K562 (cell line): ENCODE data around the gene MIP. TPM values are rescaled to one million over a fixed set of nuclear protein-coding genes. Genes with fewer than 3 reads are reported as not detected.

Experiments used
- ARHGAP35 ChIP-seq: fragments of 450-650 bp; IDR thresholded peaks from 2 replicates; pipeline ENCODE4 v1.6.1; 2018; ENCODE audit not compliant: partially characterized antibody
- CCNT2 ChIP-seq: IDR thresholded peaks from 2 replicates; pipeline ENCODE4 v1.6.1; 2011; ENCODE audit warnings: borderline replicate concordance, low read depth, mild to moderate bottlenecking, moderate library complexity, mixed read lengths, low read length; ENCODE audit not compliant: insufficient read length; ENCODE audit errors: extremely low read depth
- GABPA ChIP-seq: fragments of 200-800 bp; sonication (Bioruptor generic); conservative IDR thresholded peaks from 2 replicates; pipeline ENCODE4 v1.6.1; 2016; ENCODE audit warnings: low read depth, missing genetic modification characterization, missing compliant biosample characterization
- HDGF ChIP-seq: fragments of 450-650 bp; IDR thresholded peaks from 2 replicates; pipeline ENCODE4 v1.6.1; 2016
- HIVEP1 ChIP-seq: fragments of 250-450 bp; sonication (Bioruptor Pico); IDR thresholded peaks from 2 replicates; pipeline ENCODE4 v1.4.0; 2020; ENCODE audit warnings: mild to moderate bottlenecking
- JUNB ChIP-seq: fragments of 450-650 bp; formaldehyde crosslinking; conservative IDR thresholded peaks from 2 replicates; pipeline ENCODE4 v1.4.0; 2020; ENCODE audit warnings: mild to moderate bottlenecking
- PCBP1 ChIP-seq: fragments of 200-400 bp; formaldehyde crosslinking; IDR thresholded peaks from 2 replicates; pipeline ENCODE4 v1.6.1; 2018; ENCODE audit warnings: mild to moderate bottlenecking, low read depth, low read length; ENCODE audit not compliant: poor library complexity, severe bottlenecking
- PHF21A ChIP-seq: fragments of 450-650 bp; IDR thresholded peaks from 2 replicates; pipeline ENCODE4 v1.6.1; 2017; ENCODE audit warnings: low read depth, borderline replicate concordance
- RBM25 ChIP-seq: fragments of 200-400 bp; formaldehyde crosslinking; IDR thresholded peaks from 2 replicates; pipeline ENCODE4 v1.6.1; 2018; ENCODE audit warnings: low read length, low read depth, moderate library complexity; ENCODE audit not compliant: severe bottlenecking
- SETDB1 ChIP-seq: IDR thresholded peaks from one replicate; pipeline ENCODE4 v1.6.1; 2012; ENCODE audit warnings: low read length, control low read depth, inconsistent platforms
- SMARCB1 ChIP-seq: IDR thresholded peaks from 2 replicates; pipeline ENCODE4 v1.6.1; 2011; ENCODE audit warnings: improper control_type of control experiment, low read depth; ENCODE audit not compliant: insufficient read length
- SNRNP70 ChIP-seq: fragments of 200-400 bp; formaldehyde crosslinking; optimal IDR thresholded peaks from 2 replicates; pipeline ENCODE3; 2017; ENCODE audit warnings: low read depth, low read length
- SRSF3 ChIP-seq: fragments of 200-400 bp; formaldehyde crosslinking; IDR thresholded peaks from 2 replicates; pipeline ENCODE4 v1.6.1; 2016; ENCODE audit warnings: mild to moderate bottlenecking, low read length, moderate library complexity; ENCODE audit not compliant: insufficient read depth
- TOE1 ChIP-seq, 2 experiments: fragments of 450-650 bp in 1 of 2; sonication (generic) in 1 of 2; formaldehyde crosslinking in 1 of 2; IDR thresholded peaks; 2 replicates each; pipeline versions ENCODE4 v1.7.1 to v1.8.0; 2016 to 2022; ENCODE audit warnings: borderline replicate concordance in 2 of 2, mild to moderate bottlenecking in 2 of 2, antibody characterized with exemption in 1 of 2, inconsistent platforms in 1 of 2, low read depth in 1 of 2, missing genetic modification reagents in 1 of 2, moderate library complexity in 1 of 2
- ZBTB8A ChIP-seq: fragments of 450-650 bp; IDR thresholded peaks from 2 replicates; pipeline ENCODE4 v1.6.1; 2018; ENCODE audit warnings: mild to moderate bottlenecking, moderate library complexity; ENCODE audit not compliant: partially characterized antibody
- ZNF165 ChIP-seq: fragments of 250-450 bp; sonication (Bioruptor Pico); IDR thresholded peaks from 2 replicates; pipeline ENCODE4 v1.4.0; 2020; ENCODE audit warnings: borderline replicate concordance
- ZNF3 ChIP-seq: fragments of 250-450 bp; sonication (Bioruptor Pico); IDR thresholded peaks from 2 replicates; pipeline ENCODE4 v1.5.0; 2021; ENCODE audit warnings: mild to moderate bottlenecking, moderate library complexity
- ZNF644 ChIP-seq: fragments of 200-800 bp; sonication (Bioruptor generic); IDR thresholded peaks from 2 replicates; pipeline ENCODE4 v1.6.1; 2016; ENCODE audit warnings: low read depth, missing genetic modification characterization, missing compliant biosample characterization
- polyA plus RNA-seq, 8 experiments: library from polyadenylated mRNA; depleted of rRNA in 4 of 8; stranded (reverse) in 5 of 8; unstranded in 3 of 8; fragments of >200 nt; fragmentation: Nextera tagmentation in 2 of 8; fragmentation: Illumina TruSeq in 1 of 8; extraction: Ambion mirVana in 2 of 8; extraction: Trizol in 1 of 8; gene quantifications; 2 replicates each; pipeline versions ENCODE4 v1.2.1 to v1.2.3, GENCODE V29; 2011 to 2014; ENCODE audit warnings: inconsistent platforms in 1 of 8, missing spikeins in 1 of 8
- total RNA-seq, 7 experiments: library from RNA; depleted of rRNA in 6 of 7; stranded (reverse); fragments of >200 nt in 6 of 7; fragmentation: Illumina TruSeq in 2 of 7; extraction: Trizol in 2 of 7; gene quantifications; 2 replicates each; pipeline versions ENCODE4 v1.2.1 to v1.2.3, GENCODE V29; 2011 to 2021; ENCODE audit warnings: low replicate concordance in 1 of 7
- TF ChIP-seq, protein P1 (sequence below): IDR thresholded peaks from 2 replicates; pipeline ENCODE4 v1.6.1; 2012; ENCODE audit warnings: low read depth, low read length, improper control_type of control experiment, borderline replicate concordance
- TF ChIP-seq, protein P2 (sequence below), 2 experiments: IDR thresholded peaks; 2 replicates each; pipeline ENCODE4 v1.6.1; 2012; ENCODE audit warnings: improper control_type of control experiment in 2 of 2, low read depth in 2 of 2, low read length in 2 of 2, borderline replicate concordance in 1 of 2
- TF ChIP-seq, protein P3 (sequence below): fragments of 250-450 bp; sonication (Bioruptor Pico); IDR thresholded peaks from 2 replicates; pipeline ENCODE4 v1.8.0; 2022; ENCODE audit warnings: moderate library complexity, mild to moderate bottlenecking, inconsistent platforms

MIP gene
- total and polyA plus RNA-seq, 9 of the 15 experiments (the other 6 are each of a cell fraction or from before 2014, with no cell fraction given), result 0.09 to 0.36 (median 0.19) TPM; not detected in 5

DNA sequence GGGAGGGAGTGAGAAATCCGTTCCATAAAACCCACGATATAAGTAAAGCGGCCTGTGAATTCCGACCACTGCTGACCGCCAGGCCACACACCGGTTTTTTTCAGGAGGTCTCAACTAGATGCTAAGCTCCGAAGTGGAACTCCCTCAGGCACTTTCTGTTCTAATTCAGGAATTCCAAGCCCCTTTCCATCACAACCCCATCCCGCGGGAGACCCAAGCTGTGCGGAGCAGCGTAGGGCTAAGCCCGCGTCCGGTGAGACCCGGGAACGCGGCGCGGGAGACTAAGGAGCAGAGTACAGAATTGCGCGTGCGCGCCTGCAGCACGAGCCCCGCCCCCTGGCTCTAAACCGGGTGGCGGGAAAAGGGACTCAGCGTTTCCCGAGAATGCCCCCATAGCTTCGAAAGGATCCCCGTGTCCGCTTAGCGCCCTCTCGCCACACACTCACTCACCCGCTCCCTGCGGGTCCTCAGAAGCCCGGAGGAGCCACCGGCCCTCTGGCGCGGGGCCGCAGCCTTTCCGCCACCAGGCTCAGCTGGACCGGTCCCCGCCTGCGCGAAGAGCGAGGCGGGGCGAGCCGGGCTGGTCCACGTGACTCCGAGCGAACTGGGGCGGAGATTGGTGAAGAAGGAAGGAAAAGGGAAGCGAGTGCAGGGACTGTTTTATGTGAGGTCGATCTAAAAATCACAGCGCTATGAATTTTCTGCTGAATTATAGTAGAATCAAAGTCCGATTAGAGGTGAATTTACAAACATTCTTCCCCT, 5.4 kb downstream of the MIP start, which contains the start of gene TIMELESS (continued):
- TF ChIP-seq, protein P1, sequence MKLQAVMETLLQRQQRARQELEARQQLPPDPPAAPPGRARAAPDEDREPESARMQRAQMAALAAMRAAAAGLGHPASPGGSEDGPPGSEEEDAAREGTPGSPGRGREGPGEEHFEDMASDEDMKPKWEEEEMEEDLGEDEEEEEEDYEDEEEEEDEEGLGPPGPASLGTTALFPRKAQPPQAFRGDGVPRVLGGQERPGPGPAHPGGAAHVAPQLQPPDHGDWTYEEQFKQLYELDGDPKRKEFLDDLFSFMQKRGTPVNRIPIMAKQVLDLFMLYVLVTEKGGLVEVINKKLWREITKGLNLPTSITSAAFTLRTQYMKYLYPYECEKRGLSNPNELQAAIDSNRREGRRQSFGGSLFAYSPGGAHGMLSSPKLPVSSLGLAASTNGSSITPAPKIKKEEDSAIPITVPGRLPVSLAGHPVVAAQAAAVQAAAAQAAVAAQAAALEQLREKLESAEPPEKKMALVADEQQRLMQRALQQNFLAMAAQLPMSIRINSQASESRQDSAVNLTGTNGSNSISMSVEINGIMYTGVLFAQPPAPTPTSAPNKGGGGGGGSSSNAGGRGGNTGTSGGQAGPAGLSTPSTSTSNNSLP, result no peak
- peak; percentile 77 for TF ChIP-seq CCNT2
- TF ChIP-seq SRSF3, result no peak
- peak; percentile 52 for TF ChIP-seq PCBP1
- peak; percentile 14; the same call in 1 of the 2 replicates for TF ChIP-seq PHF21A
- TF ChIP-seq ZNF3 (CRISPR knock-in tag), result no peak
- no peak for TF ChIP-seq ZNF644
- no peak for TF ChIP-seq SETDB1
- TF ChIP-seq, protein P2, sequence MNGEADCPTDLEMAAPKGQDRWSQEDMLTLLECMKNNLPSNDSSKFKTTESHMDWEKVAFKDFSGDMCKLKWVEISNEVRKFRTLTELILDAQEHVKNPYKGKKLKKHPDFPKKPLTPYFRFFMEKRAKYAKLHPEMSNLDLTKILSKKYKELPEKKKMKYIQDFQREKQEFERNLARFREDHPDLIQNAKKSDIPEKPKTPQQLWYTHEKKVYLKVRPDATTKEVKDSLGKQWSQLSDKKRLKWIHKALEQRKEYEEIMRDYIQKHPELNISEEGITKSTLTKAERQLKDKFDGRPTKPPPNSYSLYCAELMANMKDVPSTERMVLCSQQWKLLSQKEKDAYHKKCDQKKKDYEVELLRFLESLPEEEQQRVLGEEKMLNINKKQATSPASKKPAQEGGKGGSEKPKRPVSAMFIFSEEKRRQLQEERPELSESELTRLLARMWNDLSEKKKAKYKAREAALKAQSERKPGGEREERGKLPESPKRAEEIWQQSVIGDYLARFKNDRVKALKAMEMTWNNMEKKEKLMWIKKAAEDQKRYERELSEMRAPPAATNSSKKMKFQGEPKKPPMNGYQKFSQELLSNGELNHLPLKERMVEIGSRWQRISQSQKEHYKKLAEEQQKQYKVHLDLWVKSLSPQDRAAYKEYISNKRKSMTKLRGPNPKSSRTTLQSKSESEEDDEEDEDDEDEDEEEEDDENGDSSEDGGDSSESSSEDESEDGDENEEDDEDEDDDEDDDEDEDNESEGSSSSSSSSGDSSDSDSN (IDR thresholded peaks at IDR 0.05; ENCODE audit: borderline replicate concordance in 1 of 2, low read depth in 2 of 2, low read length in 2 of 2), result 0 out of 4 replicates have a peak, but pooled peaks of 1 of the 2 experiments have one; percentile 56
- TF ChIP-seq ARHGAP35, result no peak
- no peak for TF ChIP-seq ZBTB8A
- TF ChIP-seq TOE1 (IDR thresholded peaks at IDR 0.05; ENCODE audit: borderline replicate concordance), result peak; percentile 93
- TF ChIP-seq TOE1 (CRISPR knock-in tag; IDR thresholded peaks at IDR 0.05; ENCODE audit: borderline replicate concordance, low read depth), result no peak
- TF ChIP-seq HIVEP1 (CRISPR knock-in tag), result no peak
- TF ChIP-seq SMARCB1, result no peak
- no peak for TF ChIP-seq SNRNP70
- no peak for TF ChIP-seq ZNF165
- TF ChIP-seq GABPA (tag), result peak; percentile 47; the same call in 1 of the 2 replicates
- no peak for TF ChIP-seq RBM25
- TF ChIP-seq, protein P3, sequence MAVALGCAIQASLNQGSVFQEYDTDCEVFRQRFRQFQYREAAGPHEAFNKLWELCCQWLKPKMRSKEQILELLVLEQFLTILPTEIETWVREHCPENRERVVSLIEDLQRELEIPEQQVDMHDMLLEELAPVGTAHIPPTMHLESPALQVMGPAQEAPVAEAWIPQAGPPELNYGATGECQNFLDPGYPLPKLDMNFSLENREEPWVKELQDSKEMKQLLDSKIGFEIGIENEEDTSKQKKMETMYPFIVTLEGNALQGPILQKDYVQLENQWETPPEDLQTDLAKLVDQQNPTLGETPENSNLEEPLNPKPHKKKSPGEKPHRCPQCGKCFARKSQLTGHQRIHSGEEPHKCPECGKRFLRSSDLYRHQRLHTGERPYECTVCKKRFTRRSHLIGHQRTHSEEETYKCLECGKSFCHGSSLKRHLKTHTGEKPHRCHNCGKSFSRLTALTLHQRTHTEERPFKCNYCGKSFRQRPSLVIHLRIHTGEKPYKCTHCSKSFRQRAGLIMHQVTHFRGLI (CRISPR knock-in tag), result no peak
- TF ChIP-seq JUNB (CRISPR knock-in tag), result no peak
- no peak for TF ChIP-seq HDGF
